ENCODE results near the gene RHOT2.
A peak's percentile ranks its signal among the peaks of the same experiment; 100 is the strongest.

RHOT2 gene

DNA sequence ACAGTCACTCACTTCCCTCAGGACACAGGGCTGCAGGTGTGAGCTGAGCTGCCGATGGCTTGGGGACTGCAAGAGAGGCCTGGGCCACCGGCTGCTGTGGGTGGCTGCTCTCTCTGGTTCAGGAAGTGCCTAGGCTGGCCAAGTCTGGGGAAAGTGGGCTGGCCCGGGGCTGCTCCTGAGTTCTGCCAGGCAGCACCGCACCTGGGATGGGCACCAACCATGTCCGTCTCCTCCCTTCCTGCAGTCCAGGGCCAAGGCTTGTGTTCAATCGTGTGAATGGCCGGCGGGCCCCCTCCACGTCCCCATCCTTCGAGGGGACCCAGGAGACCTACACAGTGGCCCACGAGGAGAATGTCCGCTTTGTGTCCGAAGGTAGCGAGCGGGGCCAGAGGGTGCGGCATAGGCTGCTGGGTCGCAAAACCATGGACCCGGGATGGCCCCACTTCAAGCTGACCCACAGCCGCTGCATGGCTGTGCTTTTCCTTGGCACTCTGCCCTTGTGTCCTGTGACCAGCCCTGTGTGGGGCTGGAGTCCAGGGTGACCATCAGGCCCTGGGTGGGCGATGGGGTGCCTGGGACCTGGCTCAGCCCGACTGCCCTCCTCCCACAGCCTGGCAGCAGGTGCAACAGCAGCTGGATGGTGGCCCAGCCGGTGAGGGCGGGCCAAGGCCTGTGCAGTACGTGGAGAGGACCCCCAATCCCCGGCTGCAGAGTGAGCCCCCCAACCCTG, 20.6 kb upstream of the RHOT2 start:
- no peak for DNase-seq (ENCODE audit: low read depth in 2 of 2)

GRCh38 chr16:648071-648780, 19.7 kb upstream of the RHOT2 start:
- no peak for DNase-seq (ENCODE audit: low read depth in 2 of 2)

- peak; percentile 82 to 85 for DNase-seq (ENCODE audit: low read depth in 2 of 2)
These were observed 18.9 kb upstream of the RHOT2 start, which contains the start of gene WDR90 for GRCh38 chr16:648781-649589. WDR90 (plus strand) TSS chr16:649365; CDS start chr16:649417, 52 bp downstream.

DNA sequence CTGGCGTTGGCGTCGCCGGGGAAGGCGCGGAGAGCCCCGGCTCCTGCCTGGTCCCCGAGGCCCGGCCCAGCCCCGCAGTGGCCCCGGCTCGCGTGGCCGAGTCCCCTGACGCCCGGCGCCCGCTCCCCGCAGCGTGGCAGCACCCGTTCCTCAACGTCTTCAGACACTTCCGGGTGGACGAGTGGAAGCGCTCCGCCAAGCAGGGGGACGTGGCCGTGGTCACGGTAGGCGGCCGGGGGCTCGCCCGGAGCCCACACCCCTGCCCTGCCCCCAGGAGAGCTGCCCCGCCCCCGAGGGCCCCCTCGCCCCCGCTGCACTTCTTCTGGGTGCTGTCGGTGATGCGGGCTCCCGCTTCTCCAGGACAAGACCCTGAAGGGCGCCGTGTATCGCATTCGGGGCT, 18.3 kb upstream of the RHOT2 start:
- DNase-seq (ENCODE audit: low read depth in 2 of 2): no peak

DNA sequence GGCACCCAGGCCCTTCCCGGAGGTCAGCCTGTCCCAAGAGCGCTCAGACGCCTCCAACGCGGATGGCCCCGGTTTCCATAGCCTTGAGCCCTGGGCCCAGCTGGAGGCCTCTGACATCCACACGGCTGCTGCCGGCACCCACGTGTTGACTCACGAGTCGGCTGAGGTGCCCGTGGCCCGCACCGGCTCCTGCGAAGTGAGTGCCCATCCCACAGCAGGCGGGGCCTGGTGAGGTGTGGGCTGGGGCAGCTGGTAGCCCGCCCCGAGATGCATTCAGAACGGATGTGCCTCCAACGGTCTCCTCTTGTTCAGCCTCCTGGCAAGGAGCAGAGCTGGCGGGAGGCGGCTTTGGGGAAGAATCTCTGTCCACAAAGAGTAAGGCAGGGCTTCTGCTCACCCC, 16.1 kb upstream of the RHOT2 start:
- DNase-seq (ENCODE audit: low read depth in 2 of 2): no peak

DNA sequence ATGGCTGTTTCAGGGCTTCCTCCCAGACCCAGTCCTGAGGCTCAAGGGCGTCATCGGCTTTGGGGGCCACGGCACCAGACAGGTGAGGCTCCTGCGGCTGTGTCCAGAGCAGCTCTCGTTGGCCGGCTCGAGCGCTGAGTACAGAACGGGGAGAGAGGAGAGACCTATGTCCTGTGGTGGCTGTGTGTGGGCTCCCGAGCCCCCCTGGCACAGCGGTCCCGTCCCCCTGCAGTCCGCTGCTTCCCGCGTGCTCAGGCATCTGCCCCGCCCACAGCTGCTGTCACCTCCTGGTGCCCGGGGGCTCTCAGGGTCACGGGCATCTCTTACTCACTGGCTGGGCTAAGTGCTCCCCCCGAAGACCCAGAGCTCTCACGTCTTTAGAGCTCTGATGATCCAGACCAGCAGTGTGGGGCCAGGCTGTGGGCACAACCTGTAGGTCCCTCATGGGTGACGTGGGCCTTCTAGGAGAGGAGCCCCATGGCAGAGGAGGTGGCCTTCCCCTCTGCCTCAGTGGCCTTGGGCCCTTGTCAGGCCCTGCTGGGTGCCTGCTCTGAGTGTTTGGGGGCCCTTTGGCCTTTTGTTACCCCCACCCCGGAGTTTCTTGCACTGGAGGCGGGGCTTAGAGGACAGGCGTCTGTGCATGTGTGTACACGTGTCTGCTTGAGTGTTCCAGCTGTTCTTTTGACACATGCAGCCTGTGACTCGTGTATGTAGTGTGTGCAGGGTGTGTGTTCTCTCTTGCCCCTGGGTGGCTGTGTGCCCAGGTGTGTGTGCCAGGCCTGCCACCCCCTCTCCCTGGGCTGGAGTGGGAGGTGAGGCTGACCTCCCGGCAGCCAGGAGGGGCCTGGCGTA, 15.3 kb upstream of the RHOT2 start:
- no peak for DNase-seq (ENCODE audit: low read depth in 2 of 2)

DNA sequence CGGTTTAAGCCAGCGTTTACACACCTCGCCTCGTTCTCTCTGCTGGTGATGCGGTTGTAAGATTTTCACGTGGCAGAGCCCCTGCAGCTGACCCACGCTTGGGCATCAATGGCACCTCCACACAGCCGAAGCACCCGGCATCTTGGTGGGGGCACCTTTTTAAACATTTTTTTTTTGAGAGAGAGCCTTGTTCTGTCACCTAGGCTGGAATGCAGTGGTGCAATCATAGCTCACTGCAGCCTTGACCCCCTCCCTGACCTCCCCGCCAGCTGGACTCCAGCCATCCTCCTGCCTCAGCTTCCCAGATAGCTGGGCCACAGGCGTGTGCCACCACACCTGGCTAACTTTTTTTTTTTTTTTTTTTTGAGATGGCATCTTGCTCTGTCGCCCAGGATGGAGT, 13.9 kb upstream of the RHOT2 start:
- DNase-seq (ENCODE audit: low read depth in 2 of 2): no peak

- no peak for DNase-seq (ENCODE audit: low read depth in 2 of 2)
These were observed 10.4 kb upstream of the RHOT2 start for GRCh38 chr16:657487-657886.

GRCh38 chr16:658679-659571, 9.0 kb upstream of the RHOT2 start:
- no peak for DNase-seq (ENCODE audit: low read depth in 2 of 2)

DNA sequence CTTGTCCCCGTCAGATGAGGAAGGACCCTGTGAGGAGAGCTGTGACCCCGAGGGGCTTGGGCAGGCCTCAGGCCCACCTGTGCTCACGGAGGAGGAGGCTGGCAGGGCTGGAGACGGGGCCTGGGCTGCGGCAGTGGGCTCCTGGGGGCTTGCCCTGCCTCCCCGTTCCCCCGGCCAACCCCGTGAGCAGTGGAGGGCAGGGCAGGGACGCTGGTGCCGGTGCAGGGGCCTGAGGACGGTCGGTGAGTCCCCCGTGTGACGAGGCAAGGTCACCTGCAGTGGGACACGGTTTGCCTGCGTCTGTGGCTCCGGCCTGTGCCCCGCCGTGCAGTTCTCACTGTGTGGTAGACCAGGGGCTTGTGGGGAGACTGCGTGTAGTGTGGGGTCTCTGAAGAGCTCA, 8.3 kb upstream of the RHOT2 start:
- DNase-seq (ENCODE audit: low read depth in 2 of 2): no peak

- DNase-seq (ENCODE audit: low read depth in 2 of 2): no peak
These were observed 7.8 kb upstream of the RHOT2 start for GRCh38 chr16:660132-660458.

DNA sequence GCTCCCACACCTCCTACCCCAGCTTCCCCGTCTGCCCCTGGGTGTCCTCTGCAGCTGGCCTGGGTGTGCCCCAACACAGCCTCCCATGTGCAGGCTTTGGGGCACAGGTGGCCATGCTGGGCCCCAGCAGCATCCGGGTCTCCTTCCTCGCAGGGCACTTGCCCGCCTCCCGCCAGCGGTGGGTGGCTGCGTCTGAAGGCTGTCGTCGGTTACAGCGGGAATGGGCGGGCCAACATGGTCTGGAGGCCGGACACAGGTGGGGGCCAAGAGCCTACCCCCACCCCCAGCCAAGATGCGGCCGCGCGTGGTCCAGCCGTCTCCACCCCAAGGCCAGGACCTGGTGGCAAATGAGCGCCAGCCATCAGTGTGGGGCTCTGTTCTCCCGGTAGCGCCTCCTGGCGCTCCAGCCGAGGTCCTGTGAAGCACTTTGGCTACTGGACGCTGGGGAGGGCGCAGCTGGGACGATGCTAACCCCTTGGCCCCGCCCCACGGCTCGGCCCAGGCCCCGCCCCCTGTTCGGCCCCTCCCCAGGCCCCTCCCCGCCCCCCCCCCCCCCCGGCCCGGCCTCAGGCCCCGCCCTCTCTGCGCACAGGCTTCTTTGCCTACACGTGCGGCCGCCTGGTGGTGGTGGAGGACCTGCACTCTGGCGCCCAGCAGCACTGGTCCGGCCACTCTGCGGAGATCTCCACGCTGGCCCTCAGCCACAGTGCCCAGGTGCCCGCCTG, 7.3 kb upstream of the RHOT2 start:
- peak in 1 of 2 donors; percentile 43 for DNase-seq (ENCODE audit: low read depth in 2 of 2)

- no peak for DNase-seq (ENCODE audit: low read depth in 2 of 2)
These were observed 6.6 kb upstream of the RHOT2 start for GRCh38 chr16:661184-661821.

GRCh38 chr16:662095-662494, 5.8 kb upstream of the RHOT2 start:
- DNase-seq (ENCODE audit: low read depth in 2 of 2): no peak

- DNase-seq (ENCODE audit: low read depth in 2 of 2): no peak
These were observed 5.3 kb upstream of the RHOT2 start for GRCh38 chr16:662597-662996.

- no peak for DNase-seq (ENCODE audit: low read depth in 2 of 2)
These were observed 1.4 kb upstream of the RHOT2 start for GRCh38 chr16:666572-666971.

- DNase-seq (ENCODE audit: low read depth in 2 of 2): no peak
These were observed 686 bp upstream of the RHOT2 start for GRCh38 chr16:667113-667779.

DNA sequence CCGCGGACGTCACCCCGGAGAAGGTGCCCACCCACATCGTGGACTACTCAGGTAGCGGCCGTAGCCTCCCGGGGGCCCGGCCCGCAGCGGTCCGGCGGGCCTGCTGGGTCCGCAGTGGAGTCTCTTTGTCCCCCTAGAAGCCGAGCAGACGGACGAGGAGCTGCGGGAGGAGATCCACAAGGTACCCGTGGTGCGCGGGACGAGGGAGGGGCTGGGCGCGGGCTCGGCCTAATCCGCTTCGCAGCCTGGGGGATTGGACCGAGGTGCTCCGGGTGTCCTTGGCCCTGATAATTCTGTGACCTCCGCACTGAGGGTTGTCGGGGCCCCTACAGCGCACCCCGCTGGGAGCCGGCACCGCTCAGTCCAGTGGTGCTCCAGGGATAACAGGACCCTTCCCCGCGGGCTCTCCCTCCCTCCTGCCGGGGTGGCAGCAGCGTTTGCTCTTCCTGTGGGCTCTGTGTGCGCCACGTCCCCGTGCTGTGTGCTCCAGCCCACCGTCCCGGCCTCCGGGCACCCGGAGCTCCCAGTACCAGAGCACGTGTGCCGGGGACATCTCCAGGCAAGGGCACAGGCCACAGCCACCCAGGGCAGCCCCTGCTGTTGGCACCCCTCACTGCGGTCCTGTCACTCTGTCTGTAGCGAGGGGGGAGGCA, 713 bp downstream of the RHOT2 start:
- DNase-seq (ENCODE audit: low read depth in 2 of 2): no peak

DNA sequence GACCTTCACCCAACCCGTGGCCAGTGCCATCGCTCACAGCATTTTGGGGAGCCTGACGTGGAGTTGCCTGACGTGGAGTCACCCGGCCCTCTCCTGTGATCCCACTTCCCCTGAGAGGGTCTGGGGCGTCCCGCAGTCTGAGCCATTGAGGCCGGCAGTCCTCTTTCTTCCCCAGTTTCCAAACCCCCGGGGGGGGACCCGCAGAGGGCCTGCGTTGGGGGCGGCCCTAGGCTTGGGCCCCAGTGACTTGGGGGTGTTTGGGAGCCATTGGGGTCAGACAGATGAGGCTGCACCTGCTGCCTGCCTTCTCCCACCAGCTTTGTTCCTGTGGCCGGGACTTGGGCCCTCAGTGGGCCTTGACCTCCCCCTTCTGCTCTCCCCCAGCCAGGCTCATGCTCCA, 1.7 kb downstream of the RHOT2 start:
- no peak for DNase-seq (ENCODE audit: low read depth in 2 of 2)
